IMR-90 (cell line): ENCODE measurements around the gene C19orf85. TPM values are rescaled to one million over a fixed set of nuclear protein-coding genes. Genes with fewer than 3 reads are reported as not detected.

ENCODE experiments used
- ATAC-seq: fragments of 200-7000 bp; cut with Tn5 transposase; 2 replicates; pipeline ENCODE4 v1.9.1; 2020; ENCODE audit warnings: low read depth, mild to moderate bottlenecking, moderate library complexity
- BruUV-seq: library from RNA; stranded (reverse); fragments of 400-500 nt; replicated peaks from 2 replicates; lab custom pipeline; 2021; lab: Mats Ljungman, UMichigan
- CTCF ChIA-PET: fragments of 300-600 bp; formaldehyde crosslinking; extraction: SDS; loops from one replicate; lab custom pipeline; 2021; ENCODE audit warnings: antibody characterized with exemption; lab: Yijun Ruan, JAX
- POLR2A ChIA-PET: fragments of 300-600 bp; sonication (Branson Sonifier 250); formaldehyde crosslinking; loops from one replicate; lab custom pipeline; 2022; ENCODE audit warnings: antibody characterized with exemption; ENCODE audit not compliant: unreplicated experiment; lab: Charles Lee
- DNase-seq: peaks from one replicate; pipeline ENCODE4 v3.0.0; 2013
- H2AFZ ChIP-seq: replicated peaks from 2 replicates; pipeline ENCODE3; 2013; ENCODE audit warnings: low read length, mild to moderate bottlenecking; ENCODE audit not compliant: poor library complexity
- H2AK5ac ChIP-seq: 2 replicates; pipeline ENCODE4 v1.6.1; 2013; ENCODE audit warnings: low read depth, low read length, inconsistent platforms
- H2AK9ac ChIP-seq: replicated peaks from 2 replicates; pipeline ENCODE3; 2013; ENCODE audit warnings: mild to moderate bottlenecking, low read depth, low read length, moderate library complexity; ENCODE audit not compliant: poor library complexity
- H2BK120ac ChIP-seq: 2 replicates; pipeline ENCODE4 v1.6.1; 2013; ENCODE audit warnings: low read depth, low read length, inconsistent platforms
- H2BK15ac ChIP-seq: 3 replicates; pipeline ENCODE4 v1.6.1; 2013; ENCODE audit warnings: low read depth, low read length, inconsistent platforms
- H2BK20ac ChIP-seq: 2 replicates; pipeline ENCODE4 v1.6.1; 2013; ENCODE audit warnings: low read depth, mild to moderate bottlenecking, inconsistent platforms, low read length, moderate library complexity
- H2BK5ac ChIP-seq: 2 replicates; pipeline ENCODE4 v1.6.1; 2013; ENCODE audit warnings: mild to moderate bottlenecking, low read depth, low read length, inconsistent platforms; ENCODE audit not compliant: poor library complexity, severe bottlenecking
- H3K14ac ChIP-seq: replicated peaks from 2 replicates; pipeline ENCODE4 v1.6.1; 2013; ENCODE audit warnings: low read depth, low read length, inconsistent platforms
- H3K18ac ChIP-seq: 2 replicates; pipeline ENCODE4 v1.6.1; 2013; ENCODE audit warnings: low read depth, low read length, control low read depth
- H3K23ac ChIP-seq: 2 replicates; pipeline ENCODE4 v1.6.1; 2013; ENCODE audit warnings: low read depth, low read length, inconsistent platforms
- H3K27ac ChIP-seq: 2 replicates; pipeline ENCODE4 v1.5.1; 2013; ENCODE audit warnings: mild to moderate bottlenecking, control low read depth, low read length; ENCODE audit not compliant: insufficient read depth
- H3K27me3 ChIP-seq: 2 replicates; pipeline ENCODE4 v1.6.1; 2013; ENCODE audit warnings: low read length; ENCODE audit not compliant: control insufficient read depth, insufficient read depth
- H3K36me3 ChIP-seq: 2 replicates; pipeline ENCODE4 v1.6.1; 2013; ENCODE audit warnings: low read length, mixed read lengths; ENCODE audit not compliant: control insufficient read depth, insufficient read depth
- H3K4ac ChIP-seq: 2 replicates; pipeline ENCODE4 v1.6.1; 2013; ENCODE audit warnings: low read depth, low read length, inconsistent platforms
- H3K4me1 ChIP-seq: 2 replicates; pipeline ENCODE4 v1.6.1; 2013; ENCODE audit warnings: low read length, mixed read lengths; ENCODE audit not compliant: control insufficient read depth, insufficient read depth
- H3K4me2 ChIP-seq: 2 replicates; pipeline ENCODE4 v1.6.1; 2013; ENCODE audit warnings: low read depth, mild to moderate bottlenecking, control low read depth, low read length, moderate library complexity
- H3K4me3 ChIP-seq: 2 replicates; pipeline ENCODE4 v1.5.1; 2013; ENCODE audit warnings: low read depth, mild to moderate bottlenecking, control low read depth, low read length, moderate library complexity; ENCODE audit not compliant: insufficient read depth
- H3K56ac ChIP-seq: 2 replicates; pipeline ENCODE4 v1.6.1; 2013; ENCODE audit warnings: low read length, inconsistent platforms; ENCODE audit not compliant: insufficient read depth; ENCODE audit errors: extremely low read depth
- H3K79me1 ChIP-seq, 2 experiments: 2 replicates each; pipeline ENCODE4 v1.6.1; 2013; ENCODE audit warnings: low read length in 2 of 2, inconsistent platforms in 1 of 2, low read depth in 1 of 2
- H3K9ac ChIP-seq: 2 replicates; pipeline ENCODE4 v1.6.1; 2013; ENCODE audit warnings: low read depth, low read length, control low read depth
- H3K9me1 ChIP-seq: 2 replicates; pipeline ENCODE4 v1.6.1; 2013; ENCODE audit warnings: low read length, inconsistent platforms; ENCODE audit not compliant: insufficient read depth
- H3K9me3 ChIP-seq: 2 replicates; pipeline ENCODE4 v1.6.1; 2013; ENCODE audit warnings: low read length; ENCODE audit not compliant: control insufficient read depth, insufficient read depth
- H4K20me1 ChIP-seq: 2 replicates; pipeline ENCODE4 v1.6.1; 2013; ENCODE audit warnings: low read length, inconsistent platforms; ENCODE audit not compliant: insufficient read depth
- H4K5ac ChIP-seq: 2 replicates; pipeline ENCODE4 v1.6.1; 2013; ENCODE audit warnings: mild to moderate bottlenecking, low read depth, low read length, control low read depth
- H4K8ac ChIP-seq, 2 experiments: 2 replicates each; pipeline ENCODE4 v1.6.1; 2013; ENCODE audit warnings: low read depth in 2 of 2, low read length in 2 of 2, control low read depth in 1 of 2, inconsistent platforms in 1 of 2
- H4K91ac ChIP-seq: 2 replicates; pipeline ENCODE4 v1.6.1; 2013; ENCODE audit warnings: low read depth, low read length, inconsistent platforms; ENCODE audit not compliant: insufficient read depth
- CEBPB ChIP-seq: IDR thresholded peaks from 2 replicates; pipeline ENCODE4 v1.6.1; 2012; ENCODE audit warnings: low read depth, low read length, improper control_type of control experiment
- MAZ ChIP-seq: IDR thresholded peaks from 2 replicates; pipeline ENCODE4 v1.6.1; 2012; ENCODE audit warnings: low read depth, mild to moderate bottlenecking, low read length, improper control_type of control experiment, moderate library complexity, borderline replicate concordance
- MXI1 ChIP-seq: IDR thresholded peaks from 2 replicates; pipeline ENCODE4 v1.6.1; 2012; ENCODE audit warnings: low read depth, mild to moderate bottlenecking, low read length, moderate library complexity, borderline replicate concordance
- POLR2A ChIP-seq: IDR thresholded peaks from 2 replicates; pipeline ENCODE4 v1.6.1; 2012; ENCODE audit warnings: mild to moderate bottlenecking, low read depth, low read length
- RAD21 ChIP-seq: IDR thresholded peaks from 2 replicates; pipeline ENCODE4 v1.6.1; 2012; ENCODE audit warnings: low read length, improper control_type of control experiment
- RCOR1 ChIP-seq: IDR thresholded peaks from 2 replicates; pipeline ENCODE4 v1.6.1; 2012; ENCODE audit warnings: mild to moderate bottlenecking, low read length, improper control_type of control experiment; ENCODE audit not compliant: insufficient replicate concordance
- RFX5 ChIP-seq: IDR thresholded peaks from 2 replicates; pipeline ENCODE4 v1.8.0; 2012; ENCODE audit warnings: low read depth, mild to moderate bottlenecking, low read length, moderate library complexity
- SMC3 ChIP-seq: fragments of 150-350 bp; IDR thresholded peaks from 2 replicates; pipeline ENCODE4 v1.6.1; 2016; ENCODE audit warnings: low read depth, mild to moderate bottlenecking, antibody characterized with exemption, low read length, moderate library complexity
- WGBS, 2 experiments: methylation state at CpG; one replicate each; pipeline versions ENCODE4 v1.1.5 to v1.1.7; 2013; ENCODE audit warnings: missing lambda C conversion rate in 2 of 2; ENCODE audit not compliant: insufficient read length in 1 of 2; ENCODE audit errors: extremely low coverage in 2 of 2; 5-methylcytosine and 5-hydroxymethylcytosine counted together
- dilution Hi-C: fragments of 300-500 bp; cut with HindIII; formaldehyde crosslinking; loops from one replicate; pipeline ENCODE4 v1.14.3; 2018; ENCODE audit warnings: low sequenced_read_pairs; ENCODE audit not compliant: unreplicated experiment
- in situ Hi-C: fragments of 300-500 bp; cut with MboI; formaldehyde crosslinking; loops from 3 replicates; pipeline ENCODE4 v1.14.3; 2019; ENCODE audit warnings: low sequenced_read_pairs, inconsistent platforms, mixed read lengths
- intact Hi-C: fragments of 100-400 bp; cut with micrococcal nuclease; formaldehyde crosslinking; loops from 2 replicates; pipeline ENCODE4 v1.10.0; 2022
- polyA plus RNA-seq, 3 experiments: library from polyadenylated mRNA; depleted of rRNA; stranded (reverse); fragments of >200 nt; gene quantifications; 2 replicates each; pipeline ENCODE4 v1.2.3, GENCODE V29; 2012; ENCODE audit warnings: low replicate concordance in 1 of 3
- total RNA-seq: library from RNA; depleted of rRNA; stranded (reverse); fragments of >200 nt; gene quantifications from 2 replicates; pipeline ENCODE4 v1.2.3, GENCODE V29; 2012
- TF ChIP-seq, protein P1 (sequence below): conservative IDR thresholded peaks from 2 replicates; pipeline ENCODE4 v1.5.1; 2012; ENCODE audit warnings: mild to moderate bottlenecking, low read depth, low read length, improper control_type of control experiment
- TF ChIP-seq, protein P2 (sequence below): fragments of 150-350 bp; IDR thresholded peaks from 2 replicates; pipeline ENCODE4 v1.6.1; 2016; ENCODE audit warnings: low read depth, mild to moderate bottlenecking, low read length, moderate library complexity, borderline replicate concordance
- TF ChIP-seq, protein P3 (sequence below): fragments of 150-350 bp; IDR thresholded peaks from 2 replicates; pipeline ENCODE4 v1.6.1; 2017; ENCODE audit warnings: mild to moderate bottlenecking, antibody characterized with exemption, low read length, low read depth

The C19orf85 gene
- total and polyA plus RNA-seq, 2 of the 4 experiments (the other 2 are of a cell fraction), result not detected

DNA sequence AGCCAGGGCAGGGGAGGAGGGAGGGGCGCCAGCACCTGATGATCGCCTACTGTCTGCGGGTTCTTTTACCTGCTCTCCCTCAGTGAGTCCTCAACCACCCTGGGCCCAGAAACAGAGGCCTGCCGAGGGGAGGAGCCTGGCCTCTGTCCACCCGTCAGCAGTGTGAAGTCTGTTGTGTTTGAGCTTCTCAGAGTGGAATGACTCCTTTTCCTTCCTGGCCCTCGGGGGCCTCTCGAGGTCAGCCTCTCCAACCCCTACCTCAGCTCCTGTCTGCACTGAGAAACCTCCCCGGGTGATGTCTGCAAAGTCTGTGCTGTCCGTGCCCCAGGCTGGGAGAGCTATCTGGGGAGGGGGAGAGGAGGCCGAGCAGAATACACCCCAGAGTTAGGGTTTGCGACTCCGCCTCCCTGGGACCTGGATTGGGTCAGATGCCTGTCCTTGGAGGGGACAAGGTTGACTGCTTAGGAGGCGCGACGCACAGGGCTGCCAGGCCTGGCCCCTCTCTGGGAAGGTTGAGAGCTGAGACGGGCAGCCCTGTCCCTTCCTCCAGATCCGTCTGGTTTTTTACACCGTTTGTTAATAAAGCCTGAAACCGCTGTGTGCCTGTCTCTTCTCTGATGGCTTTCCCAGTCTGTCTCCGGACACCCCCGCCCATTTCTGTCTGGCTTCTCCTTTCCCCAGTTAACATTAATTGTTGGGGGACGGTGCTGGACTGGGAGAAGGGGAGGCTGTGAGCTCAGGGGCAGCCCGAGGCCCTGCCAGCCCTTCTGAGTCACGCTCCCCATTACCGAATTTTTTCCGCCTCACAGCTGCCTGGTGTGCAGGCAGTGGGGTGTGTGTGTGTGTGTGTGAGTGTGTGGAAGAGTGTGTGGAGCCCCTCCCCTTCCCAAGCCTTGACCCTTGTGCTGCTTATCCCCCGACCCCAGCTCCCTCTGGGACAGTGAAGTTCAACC is 22.7 kb upstream of the C19orf85 start:
- H2AK5ac ChIP-seq, result peak overlapping the region; percentile 87
- H2BK15ac ChIP-seq, result peak overlapping the region; percentile 20; the same call in 1 of the 3 replicates
- H2BK5ac ChIP-seq, result peak overlapping the region; percentile 90
- whole genome bisulfite sequencing, 2 experiments, result 2% methylated on average over 6 of the region's 27 CpGs; no CpG with 5 or more reads in 1 of the 2 experiments
- H3K9me3 ChIP-seq, result no peaks in the 10 kb centered on the region
- intact Hi-C loops (loop anchor here (1.0 kb wide), 1 partner anchor 11 kb away; the partner anchor contains the start of gene ZNF628), in situ Hi-C loops (loop anchor here (25.0 kb wide), 1 partner anchor 1025 kb away; the partner anchor contains the start of genes CDC42EP5 and LENG9), dilution Hi-C loops (no loop called here)
- H3K4me3 ChIP-seq, result no peak overlapping the region
- H3K14ac ChIP-seq, result peak overlapping the region; percentile 78
- peak; percentile 97 for DNase-seq
- 0 out of 2 replicates have a peak, but pooled peaks cover 4% of the 10 kb centered on the region for H3K9me1 ChIP-seq
- H3K9ac ChIP-seq, result peak overlapping the region; percentile 51
- no TSS peak for BruUV-seq
- no peaks in the 10 kb centered on the region for H3K27me3 ChIP-seq
- peaks cover 5 to 36% of the 10 kb centered on the region in 2 experiments for H3K79me1 ChIP-seq
- peak overlapping the region; percentile 84 for H4K5ac ChIP-seq
- H3K4me1 ChIP-seq, result peaks cover 30% of the 10 kb centered on the region
- H3K4ac ChIP-seq, result peak overlapping the region; percentile 79
- H3K27ac ChIP-seq, result peak overlapping the region; percentile 89
- peak overlapping the region; percentile 66 for H3K4me2 ChIP-seq
- peak overlapping the region; percentile 76 for H2AFZ ChIP-seq
- ATAC-seq, result peak; percentile 69
- ChIA-PET POLR2A (no interaction called here), CTCF (interaction anchor here (1.1 kb wide), 1 partner anchor 16 kb away, joined by 6 read pairs; no protein-coding TSS in a partner anchor)
- peak overlapping the region; percentile 78 to 87 for H4K8ac ChIP-seq
- peak overlapping the region; percentile 87 for H4K91ac ChIP-seq
- peak overlapping the region; percentile 99 for H2AK9ac ChIP-seq
- 0 out of 2 replicates have a peak, but pooled peaks cover 4% of the 10 kb centered on the region for H4K20me1 ChIP-seq
- peak overlapping the region; percentile 39; the same call in 1 of the 2 replicates for H3K56ac ChIP-seq
- peak overlapping the region; percentile 80 for H3K23ac ChIP-seq
- peak overlapping the region; percentile 38 for H2BK20ac ChIP-seq
- H2BK120ac ChIP-seq, result peak overlapping the region; percentile 78
- peaks cover 7% of the 10 kb centered on the region; the same call in 1 of the 2 replicates for H3K36me3 ChIP-seq
- H3K18ac ChIP-seq, result peak overlapping the region; percentile 78
- TF ChIP-seq RCOR1, result peak; percentile 53
- no peak for TF ChIP-seq CEBPB
- peak; percentile 43; the same call in 1 of the 2 replicates for TF ChIP-seq MXI1
- peak; percentile 72 for TF ChIP-seq POLR2A
- TF ChIP-seq, protein P1, sequence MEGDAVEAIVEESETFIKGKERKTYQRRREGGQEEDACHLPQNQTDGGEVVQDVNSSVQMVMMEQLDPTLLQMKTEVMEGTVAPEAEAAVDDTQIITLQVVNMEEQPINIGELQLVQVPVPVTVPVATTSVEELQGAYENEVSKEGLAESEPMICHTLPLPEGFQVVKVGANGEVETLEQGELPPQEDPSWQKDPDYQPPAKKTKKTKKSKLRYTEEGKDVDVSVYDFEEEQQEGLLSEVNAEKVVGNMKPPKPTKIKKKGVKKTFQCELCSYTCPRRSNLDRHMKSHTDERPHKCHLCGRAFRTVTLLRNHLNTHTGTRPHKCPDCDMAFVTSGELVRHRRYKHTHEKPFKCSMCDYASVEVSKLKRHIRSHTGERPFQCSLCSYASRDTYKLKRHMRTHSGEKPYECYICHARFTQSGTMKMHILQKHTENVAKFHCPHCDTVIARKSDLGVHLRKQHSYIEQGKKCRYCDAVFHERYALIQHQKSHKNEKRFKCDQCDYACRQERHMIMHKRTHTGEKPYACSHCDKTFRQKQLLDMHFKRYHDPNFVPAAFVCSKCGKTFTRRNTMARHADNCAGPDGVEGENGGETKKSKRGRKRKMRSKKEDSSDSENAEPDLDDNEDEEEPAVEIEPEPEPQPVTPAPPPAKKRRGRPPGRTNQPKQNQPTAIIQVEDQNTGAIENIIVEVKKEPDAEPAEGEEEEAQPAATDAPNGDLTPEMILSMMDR, result no peak
- TF ChIP-seq RFX5, result 0 out of 2 replicates have a peak, but pooled peaks have one; percentile 12
- TF ChIP-seq, protein P2, sequence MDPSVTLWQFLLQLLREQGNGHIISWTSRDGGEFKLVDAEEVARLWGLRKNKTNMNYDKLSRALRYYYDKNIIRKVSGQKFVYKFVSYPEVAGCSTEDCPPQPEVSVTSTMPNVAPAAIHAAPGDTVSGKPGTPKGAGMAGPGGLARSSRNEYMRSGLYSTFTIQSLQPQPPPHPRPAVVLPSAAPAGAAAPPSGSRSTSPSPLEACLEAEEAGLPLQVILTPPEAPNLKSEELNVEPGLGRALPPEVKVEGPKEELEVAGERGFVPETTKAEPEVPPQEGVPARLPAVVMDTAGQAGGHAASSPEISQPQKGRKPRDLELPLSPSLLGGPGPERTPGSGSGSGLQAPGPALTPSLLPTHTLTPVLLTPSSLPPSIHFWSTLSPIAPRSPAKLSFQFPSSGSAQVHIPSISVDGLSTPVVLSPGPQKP, result no peak
- TF ChIP-seq RAD21, result no peak
- TF ChIP-seq, protein P3, sequence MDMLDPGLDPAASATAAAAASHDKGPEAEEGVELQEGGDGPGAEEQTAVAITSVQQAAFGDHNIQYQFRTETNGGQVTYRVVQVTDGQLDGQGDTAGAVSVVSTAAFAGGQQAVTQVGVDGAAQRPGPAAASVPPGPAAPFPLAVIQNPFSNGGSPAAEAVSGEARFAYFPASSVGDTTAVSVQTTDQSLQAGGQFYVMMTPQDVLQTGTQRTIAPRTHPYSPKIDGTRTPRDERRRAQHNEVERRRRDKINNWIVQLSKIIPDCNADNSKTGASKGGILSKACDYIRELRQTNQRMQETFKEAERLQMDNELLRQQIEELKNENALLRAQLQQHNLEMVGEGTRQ, result peak; percentile 31; the same call in 1 of the 2 replicates
- TF ChIP-seq MAZ, result peak; percentile 84
- TF ChIP-seq SMC3, result no peak
